GM12875 (cell line): ENCODE results near the gene ARHGEF10L.

Source experiments
- H3K4me3 ChIP-seq: one replicate; pipeline ENCODE4 v1.5.1; 2011; ENCODE audit warnings: low read depth, low read length, control low read depth
- CTCF ChIP-seq: IDR thresholded peaks from 2 replicates; pipeline ENCODE4 v1.5.1; 2011; ENCODE audit warnings: low read depth, mild to moderate bottlenecking, control low read depth, inconsistent platforms, low read length, moderate library complexity, borderline replicate concordance; ENCODE audit not compliant: insufficient read depth

The ARHGEF10L gene

GRCh38 chr1:17561247-17561548 is 21.7 kb downstream of the ARHGEF10L start:
- H3K4me3 ChIP-seq: no peak overlapping the region
- TF ChIP-seq CTCF: no peak

GRCh38 chr1:17561561-17561985 is 22.1 kb downstream of the ARHGEF10L start:
- no peak overlapping the region for H3K4me3 ChIP-seq
- no peak for TF ChIP-seq CTCF

GRCh38 chr1:17562375-17562774 is 22.9 kb downstream of the ARHGEF10L start:
- H3K4me3 ChIP-seq: no peak overlapping the region
- TF ChIP-seq CTCF: no peak

GRCh38 chr1:17563494-17564281 is 24.2 kb downstream of the ARHGEF10L start:
- H3K4me3 ChIP-seq: no peak overlapping the region
- no peak for TF ChIP-seq CTCF

- no peak overlapping the region for H3K4me3 ChIP-seq
- TF ChIP-seq CTCF: no peak
Measured at GRCh38 chr1:17564458-17565393, 25.2 kb downstream of the ARHGEF10L start.

DNA sequence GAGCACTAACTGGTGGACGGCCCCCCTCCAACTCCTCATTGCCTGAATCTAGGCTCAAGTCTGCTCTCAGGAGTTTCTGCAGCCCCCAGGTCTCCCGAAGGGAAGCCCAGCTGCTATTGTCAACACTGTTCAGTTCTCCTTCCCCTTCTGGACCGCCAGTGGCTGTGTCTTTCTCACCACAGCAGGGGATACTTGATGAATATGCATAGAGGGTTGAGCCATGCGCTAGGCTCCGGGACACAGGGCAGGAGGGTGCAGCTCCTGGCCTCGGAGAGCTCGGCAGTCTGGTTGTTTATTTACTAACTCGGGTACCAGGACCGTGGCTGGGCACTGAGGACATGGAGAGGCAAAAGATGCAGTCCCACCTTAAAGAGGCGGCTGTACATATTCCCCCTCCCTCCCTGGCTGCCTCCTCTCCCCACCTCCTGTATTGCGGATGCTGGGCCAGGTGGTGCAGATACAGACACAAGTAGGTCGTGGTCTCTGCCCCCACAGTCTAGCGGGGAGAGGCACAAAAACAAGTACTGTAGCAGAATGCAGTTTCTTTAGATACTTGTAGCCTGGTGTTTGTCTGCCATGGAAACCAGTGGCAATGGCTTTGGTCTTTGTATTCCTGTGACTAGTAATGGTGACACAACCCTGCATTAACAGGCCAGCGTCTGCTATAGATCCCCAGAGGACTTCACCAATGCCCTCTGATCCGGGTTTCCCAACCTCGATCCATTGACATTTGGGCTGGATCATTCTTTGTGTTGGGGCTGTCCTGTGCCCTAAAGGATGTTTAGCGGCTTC is 26.2 kb downstream of the ARHGEF10L start:
- no peak for TF ChIP-seq CTCF
- H3K4me3 ChIP-seq: no peak overlapping the region
